Activated T-helper 1 cell treated with anti-CD3 and anti-CD28 coated beads, Interleukin-12 subunit alpha, Interleukin-12 subunit beta, Interleukin-2, Interleukin-4 antibody, amounts not matched to agents 30 ng/mL and 10 ng/mL and 1 ng/mL, durations not matched to agents 14 hours and 24 hours and 36 hours (primary cell): Measurements from ENCODE around the gene MN1. TPM values are rescaled to one million over a fixed set of nuclear protein-coding genes. Genes with fewer than 3 reads are reported as not detected.

ENCODE experiments used
- DNase-seq: peaks from one replicate; pipeline ENCODE4 v3.0.0; 2021; ENCODE audit warnings: low spot score
- H3K27ac Mint-ChIP-seq: one replicate; pipeline ENCODE4 v1.8.0; 2021; ENCODE audit warnings: mild to moderate bottlenecking, mixed read lengths
- H3K27me3 Mint-ChIP-seq: one replicate; pipeline ENCODE4 v1.8.0; 2022; ENCODE audit warnings: mild to moderate bottlenecking, moderate library complexity, mixed read lengths; ENCODE audit not compliant: insufficient read depth
- H3K36me3 Mint-ChIP-seq: one replicate; pipeline ENCODE4 v1.8.0; 2021; ENCODE audit warnings: low read depth, mixed read lengths
- H3K4me1 Mint-ChIP-seq: one replicate; pipeline ENCODE4 v1.8.0; 2021; ENCODE audit warnings: low read depth, mixed read lengths
- H3K4me3 Mint-ChIP-seq: one replicate; pipeline ENCODE4 v1.8.0; 2021; ENCODE audit warnings: mild to moderate bottlenecking, moderate library complexity, mixed read lengths
- H3K9me3 Mint-ChIP-seq: one replicate; pipeline ENCODE4 v1.8.0; 2021; ENCODE audit warnings: mixed read lengths
- intact Hi-C: fragments of 100-400 bp; cut with micrococcal nuclease; formaldehyde crosslinking; loops from one replicate; pipeline ENCODE4 v1.15.1; 2024
- total RNA-seq: library from RNA; stranded (reverse); gene quantifications from 2 replicates; pipeline ENCODE4 v1.2.3, GENCODE V29; 2022

The MN1 gene
- total RNA-seq, 1 donor from 2014 or later, result 0.08 TPM

DNA sequence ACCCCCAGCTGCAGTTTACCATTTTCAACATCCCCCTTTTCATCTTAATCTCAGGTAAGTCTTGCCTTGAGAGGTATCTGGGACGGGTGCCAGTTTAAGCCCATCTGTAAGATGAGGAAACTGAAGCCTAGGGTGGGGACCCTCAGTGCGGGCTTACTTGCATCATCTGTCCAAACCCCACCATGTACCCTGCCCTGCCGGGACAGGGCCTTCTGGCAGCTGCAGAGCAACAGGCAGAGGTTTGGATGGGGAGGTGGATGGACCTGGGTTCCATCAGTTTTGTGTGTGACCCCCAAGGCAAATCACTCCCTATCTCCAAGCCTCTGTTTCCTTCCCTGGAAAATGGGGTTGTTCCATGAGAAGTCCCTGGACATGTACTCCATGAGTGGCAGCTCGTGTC lies 67.5 kb downstream of the MN1 start:
- H3K27me3 Mint-ChIP-seq, result no peaks in the 10 kb centered on the region
- no peaks in the 10 kb centered on the region for H3K9me3 Mint-ChIP-seq
- DNase-seq, result no peak
- intact Hi-C loops, result no loop called here
- H3K36me3 Mint-ChIP-seq, result no peaks in the 10 kb centered on the region
- H3K4me3 Mint-ChIP-seq, result no peak overlapping the region
- H3K4me1 Mint-ChIP-seq, result no peaks in the 10 kb centered on the region
- H3K27ac Mint-ChIP-seq, result no peak overlapping the region

DNA sequence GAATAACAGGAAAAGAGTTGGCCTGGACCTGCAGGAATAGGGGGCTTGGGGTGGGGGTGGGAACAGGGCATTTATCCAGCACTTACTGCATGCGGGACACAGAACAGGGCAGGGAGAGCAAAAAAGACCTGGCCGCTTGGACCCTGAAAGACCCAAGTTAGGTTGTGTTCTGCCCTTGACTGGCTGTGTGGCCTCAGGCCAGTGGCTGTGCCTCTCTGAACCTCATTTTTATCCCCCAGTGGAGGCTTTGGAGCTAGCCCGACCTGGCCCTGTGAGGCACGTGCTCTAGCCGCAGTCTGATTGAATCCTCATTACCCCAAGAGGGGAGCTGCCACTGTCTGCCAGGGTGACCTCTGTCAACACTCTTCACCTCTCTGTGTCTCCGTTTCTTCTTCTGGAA lies 68.7 kb downstream of the MN1 start:
- Mint-ChIP-seq H3K4me1 (no peaks in the 10 kb centered on the region), H3K36me3 (no peaks in the 10 kb centered on the region), H3K27me3 (no peaks in the 10 kb centered on the region), H3K9me3 (no peaks in the 10 kb centered on the region), H3K4me3 (no peak overlapping the region), H3K27ac (no peak overlapping the region)
- DNase-seq, result no peak
- intact Hi-C loops, result no loop called here

DNA sequence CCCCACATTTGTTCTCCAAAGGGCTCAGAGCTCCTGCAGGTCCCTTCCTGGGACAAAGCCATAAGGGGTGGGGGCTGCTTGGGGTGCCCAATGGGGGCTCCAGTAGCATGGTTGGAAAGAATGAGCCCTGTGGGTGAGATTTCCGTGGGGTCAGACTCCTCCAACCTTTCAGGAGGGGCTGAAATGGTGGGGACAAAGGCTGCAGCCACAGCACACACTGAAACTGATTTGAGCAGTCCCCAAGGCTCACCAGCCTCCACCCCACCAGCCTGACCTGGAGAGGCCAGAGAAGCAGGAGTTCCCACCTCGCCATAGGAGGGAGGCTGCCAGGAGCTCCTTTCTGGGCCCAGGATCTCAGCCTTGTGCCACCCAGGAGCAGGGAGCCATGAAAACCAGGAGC lies 69.2 kb downstream of the MN1 start:
- Mint-ChIP-seq H3K4me1 (no peaks in the 10 kb centered on the region), H3K4me3 (no peak overlapping the region), H3K9me3 (no peaks in the 10 kb centered on the region), H3K27me3 (no peaks in the 10 kb centered on the region), H3K27ac (no peak overlapping the region), H3K36me3 (no peaks in the 10 kb centered on the region)
- no peak for DNase-seq
- intact Hi-C loops, result no loop called here

DNA sequence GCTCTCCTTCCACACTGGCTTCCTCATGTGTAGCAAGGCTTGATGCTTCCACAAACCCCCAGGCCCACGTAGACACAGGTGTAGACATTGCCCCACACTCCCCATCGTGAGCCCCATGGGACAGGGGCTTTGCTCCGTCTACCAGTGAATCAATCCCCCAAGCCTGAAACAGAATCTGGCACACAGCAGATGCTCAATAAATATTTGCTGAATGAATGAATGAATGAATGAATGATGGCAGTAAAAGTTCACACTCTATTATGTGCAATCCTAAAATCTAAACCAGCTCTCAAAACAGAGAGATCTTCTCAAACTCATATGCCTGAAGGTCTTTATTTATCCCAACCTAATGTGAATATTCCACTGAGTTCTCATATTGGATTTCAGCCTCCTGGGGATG lies 69.9 kb downstream of the MN1 start:
- H3K36me3 Mint-ChIP-seq, result no peaks in the 10 kb centered on the region
- intact Hi-C loops, result no loop called here
- no peaks in the 10 kb centered on the region for H3K27me3 Mint-ChIP-seq
- H3K4me1 Mint-ChIP-seq, result no peaks in the 10 kb centered on the region
- no peak overlapping the region for H3K4me3 Mint-ChIP-seq
- H3K9me3 Mint-ChIP-seq, result no peaks in the 10 kb centered on the region
- DNase-seq, result no peak
- H3K27ac Mint-ChIP-seq, result no peak overlapping the region

DNA sequence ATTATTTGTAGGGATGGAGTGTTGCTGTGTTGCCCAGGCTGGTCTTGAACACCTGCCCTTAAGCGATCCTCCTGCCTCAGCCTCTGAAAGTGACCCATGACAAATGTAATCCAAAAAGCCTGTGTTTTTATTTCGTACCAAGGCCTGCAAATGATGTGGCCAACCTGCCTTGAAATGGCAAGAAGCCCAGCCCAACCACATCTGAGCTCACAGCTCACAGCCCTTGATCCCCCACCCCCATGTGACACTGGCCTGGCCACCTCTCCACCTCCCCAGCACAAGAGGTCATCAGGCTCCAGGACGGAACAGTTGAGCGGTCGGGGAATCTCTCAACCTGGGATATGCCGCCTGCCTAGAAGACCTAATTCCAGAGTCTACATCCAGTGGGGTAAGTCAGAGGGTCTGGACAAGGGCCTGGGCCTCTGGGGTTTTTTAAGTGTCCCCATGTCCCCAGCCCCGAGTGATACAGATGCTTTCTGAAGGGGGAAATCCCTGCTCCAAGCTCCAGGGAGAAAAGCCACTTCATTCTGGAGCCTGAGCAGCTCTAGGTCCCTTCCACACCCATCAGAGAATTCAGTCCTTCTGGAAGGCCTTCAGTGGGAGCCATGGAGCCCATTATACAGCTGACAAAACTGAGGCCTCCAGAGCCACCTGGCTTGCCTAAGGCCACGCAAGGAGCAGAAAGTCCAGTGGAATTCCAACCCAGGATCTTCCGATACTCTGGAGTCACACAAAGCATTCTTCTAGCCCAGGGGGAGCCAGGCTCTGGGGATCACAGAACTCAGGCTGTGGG lies 70.7 kb downstream of the MN1 start:
- Mint-ChIP-seq H3K27ac (no peak overlapping the region), H3K4me1 (no peaks in the 10 kb centered on the region), H3K4me3 (no peak overlapping the region), H3K27me3 (no peaks in the 10 kb centered on the region), H3K36me3 (no peaks in the 10 kb centered on the region), H3K9me3 (no peaks in the 10 kb centered on the region)
- intact Hi-C loops, result no loop called here
- DNase-seq, result no peak

DNA sequence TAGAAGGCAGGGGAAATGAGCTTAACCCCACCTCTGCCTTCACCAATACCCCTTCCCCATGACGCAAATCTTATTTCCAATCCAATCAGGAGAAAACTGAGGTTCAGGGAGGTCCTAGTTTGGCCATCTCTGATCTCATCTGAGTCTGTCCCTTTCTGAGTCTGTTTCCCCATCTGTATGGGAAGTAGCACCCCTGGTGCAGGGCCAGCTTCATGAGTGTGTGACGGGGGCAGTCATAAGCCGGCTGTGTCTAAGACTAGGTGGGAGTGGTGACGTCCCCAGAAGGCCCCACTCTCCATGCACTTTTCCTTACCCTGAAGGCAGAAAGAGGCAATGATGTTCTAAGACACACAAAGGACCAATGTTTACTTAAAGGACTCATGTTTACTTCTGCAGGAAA lies 72.3 kb downstream of the MN1 start:
- Mint-ChIP-seq H3K36me3 (no peaks in the 10 kb centered on the region), H3K4me3 (no peak overlapping the region)

DNA sequence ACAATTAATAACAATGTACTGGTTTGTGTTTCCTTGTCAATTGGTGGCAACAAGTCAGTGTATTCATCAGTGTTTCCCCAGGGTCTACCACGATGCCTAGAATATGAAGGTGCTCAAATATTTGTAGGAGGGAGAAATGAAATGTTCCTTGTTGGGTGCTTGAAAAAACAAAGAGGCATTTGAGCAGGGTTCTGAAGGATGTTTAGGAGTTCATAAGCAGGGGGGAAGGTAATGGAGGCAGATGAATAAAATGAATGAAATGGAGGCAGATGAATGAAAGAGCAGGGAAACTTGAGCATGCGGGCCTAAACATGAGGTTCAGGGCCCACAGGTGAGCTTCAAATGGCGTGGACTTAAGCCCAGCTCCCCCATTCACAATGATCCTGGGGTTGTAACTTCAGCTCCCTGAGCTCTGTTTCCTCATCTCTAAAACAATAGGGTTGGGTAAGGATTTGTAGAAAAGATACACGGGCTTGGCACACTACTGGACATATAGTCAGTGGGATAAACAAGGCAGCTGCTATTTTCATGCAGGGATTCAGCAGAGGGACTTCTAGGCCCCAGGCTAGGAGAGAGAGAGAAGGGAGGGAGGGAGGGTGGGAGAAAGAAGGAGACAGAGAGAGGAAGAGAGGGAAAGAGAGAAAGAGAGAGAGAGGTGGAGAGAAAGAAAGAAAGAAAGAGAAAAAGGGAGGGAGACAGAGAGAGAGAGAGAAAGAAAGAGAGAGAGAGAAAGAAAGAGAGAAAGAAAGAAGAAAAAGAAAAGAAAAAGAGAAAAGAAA lies 73.7 kb downstream of the MN1 start:
- Mint-ChIP-seq H3K27ac (no peak overlapping the region), H3K36me3 (no peaks in the 10 kb centered on the region), H3K9me3 (no peaks in the 10 kb centered on the region), H3K4me1 (no peaks in the 10 kb centered on the region), H3K4me3 (no peak overlapping the region), H3K27me3 (no peaks in the 10 kb centered on the region)
- intact Hi-C loops, result no loop called here
- no peak for DNase-seq

More for the DNA sequence above, 72.3 kb downstream of the MN1 start:
- Mint-ChIP-seq H3K4me1 (no peaks in the 10 kb centered on the region), H3K9me3 (no peaks in the 10 kb centered on the region), H3K27me3 (no peaks in the 10 kb centered on the region), H3K27ac (no peak overlapping the region)
- intact Hi-C loops, result no loop called here
- no peak for DNase-seq

DNA sequence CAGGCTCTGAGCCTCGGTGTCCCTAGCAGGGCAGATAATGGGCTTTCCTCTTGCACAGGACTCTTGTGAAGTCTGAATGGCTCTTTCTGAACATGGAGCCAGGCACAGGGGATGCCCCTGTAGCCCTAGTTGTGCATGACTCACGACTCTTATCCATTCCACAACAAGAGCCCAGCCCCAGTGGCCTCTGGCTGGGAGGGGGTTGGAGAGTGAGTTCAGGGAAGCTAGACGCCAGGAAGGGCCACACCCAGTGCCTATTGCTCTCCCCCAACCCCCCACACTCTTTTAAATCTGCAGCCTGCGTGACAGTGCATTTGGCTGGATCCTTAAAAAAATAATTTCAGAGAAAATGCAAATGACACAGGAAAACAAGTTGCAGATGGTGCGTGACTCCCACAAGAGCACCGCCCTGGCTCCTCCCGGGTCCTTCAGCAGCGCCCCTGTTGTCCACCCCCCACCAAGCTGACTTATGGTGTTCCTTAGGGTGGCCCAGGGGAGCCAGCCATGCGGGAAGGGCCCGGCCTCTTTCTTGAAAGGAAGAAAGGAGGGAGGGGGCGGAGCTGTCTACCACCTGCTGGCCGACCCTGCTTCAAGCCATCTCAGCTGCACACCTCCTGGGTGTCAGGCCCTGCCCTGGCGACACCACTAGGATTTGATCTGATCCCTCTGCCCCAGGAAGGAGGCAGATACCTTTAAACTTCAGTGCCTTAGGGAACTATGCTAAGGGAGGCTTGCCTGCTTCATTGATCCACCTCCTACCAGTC lies 74.7 kb downstream of the MN1 start:
- H3K27me3 Mint-ChIP-seq, result no peaks in the 10 kb centered on the region
- no peak for DNase-seq
- no peaks in the 10 kb centered on the region for H3K4me1 Mint-ChIP-seq
- H3K36me3 Mint-ChIP-seq, result no peaks in the 10 kb centered on the region
- H3K4me3 Mint-ChIP-seq, result no peak overlapping the region
- intact Hi-C loops, result no loop called here
- H3K27ac Mint-ChIP-seq, result no peak overlapping the region
- no peaks in the 10 kb centered on the region for H3K9me3 Mint-ChIP-seq

DNA sequence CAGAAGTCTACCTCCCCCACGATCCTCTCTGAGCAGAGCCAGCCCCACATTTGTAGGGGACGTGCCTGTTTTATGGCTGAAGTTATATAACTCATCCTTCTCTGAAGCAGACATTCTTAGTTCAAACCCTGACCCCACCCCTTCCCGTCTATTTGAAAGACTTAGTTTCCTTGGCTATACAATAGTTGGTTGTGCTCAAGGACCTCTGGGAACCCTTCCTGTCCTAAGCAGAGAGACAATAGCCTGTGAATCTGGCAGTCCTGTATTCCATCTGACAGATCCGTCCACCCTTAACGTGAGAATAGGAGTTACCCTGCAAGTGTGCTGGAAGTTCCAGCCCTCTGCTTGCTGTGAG lies 75.2 kb downstream of the MN1 start:
- Mint-ChIP-seq H3K4me3 (no peak overlapping the region), H3K27ac (no peak overlapping the region), H3K4me1 (no peaks in the 10 kb centered on the region), H3K36me3 (no peaks in the 10 kb centered on the region), H3K9me3 (no peaks in the 10 kb centered on the region), H3K27me3 (no peaks in the 10 kb centered on the region)
- intact Hi-C loops, result no loop called here
- DNase-seq, result no peak

DNA sequence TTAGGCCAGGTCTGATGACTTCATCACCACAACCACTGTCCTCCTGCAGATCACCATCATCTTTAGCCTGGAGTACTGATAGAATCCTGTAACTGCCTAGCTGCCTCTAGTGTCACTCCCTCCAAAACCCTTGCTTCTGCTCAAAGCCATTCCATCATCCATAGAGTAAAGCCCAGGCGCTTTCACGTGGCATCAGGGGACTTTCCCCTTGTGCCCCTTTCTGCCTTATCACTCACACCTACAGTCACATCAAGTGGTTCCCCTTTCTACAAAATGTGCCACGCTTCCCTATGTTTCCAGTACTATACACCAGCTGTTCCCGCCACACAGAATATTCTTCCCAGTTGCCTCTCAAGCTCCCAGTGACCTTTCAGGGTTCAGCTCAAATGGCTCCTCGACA lies 75.9 kb downstream of the MN1 start:
- Mint-ChIP-seq H3K4me1 (no peaks in the 10 kb centered on the region), H3K4me3 (no peak overlapping the region), H3K27me3 (no peaks in the 10 kb centered on the region), H3K9me3 (no peaks in the 10 kb centered on the region), H3K27ac (no peak overlapping the region), H3K36me3 (no peaks in the 10 kb centered on the region)
- intact Hi-C loops, result no loop called here
- no peak for DNase-seq

DNA sequence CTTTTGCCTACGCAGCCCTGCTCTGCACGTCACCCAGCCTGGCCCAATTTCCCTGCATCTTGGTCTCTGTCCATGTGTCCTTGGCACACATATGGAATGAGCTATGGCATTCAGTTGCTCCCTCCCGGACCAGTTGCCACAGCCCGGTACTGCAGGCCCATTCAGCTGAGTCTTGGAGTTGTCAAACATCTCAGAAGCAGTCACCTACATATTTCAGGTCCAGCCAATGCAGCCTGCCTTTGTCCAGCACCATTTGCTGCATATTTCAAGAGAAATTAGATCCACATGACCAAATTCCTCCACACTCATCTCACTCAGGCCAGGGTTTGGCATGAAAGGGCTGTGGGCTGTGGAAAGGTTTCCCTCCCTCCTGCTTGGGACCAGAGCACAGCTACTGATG lies 76.8 kb downstream of the MN1 start:
- H3K9me3 Mint-ChIP-seq, result no peaks in the 10 kb centered on the region
- intact Hi-C loops, result no loop called here
- no peak overlapping the region for H3K4me3 Mint-ChIP-seq
- H3K27ac Mint-ChIP-seq, result no peak overlapping the region
- DNase-seq, result no peak
- H3K4me1 Mint-ChIP-seq, result no peaks in the 10 kb centered on the region
- no peaks in the 10 kb centered on the region for H3K36me3 Mint-ChIP-seq
- no peaks in the 10 kb centered on the region for H3K27me3 Mint-ChIP-seq

DNA sequence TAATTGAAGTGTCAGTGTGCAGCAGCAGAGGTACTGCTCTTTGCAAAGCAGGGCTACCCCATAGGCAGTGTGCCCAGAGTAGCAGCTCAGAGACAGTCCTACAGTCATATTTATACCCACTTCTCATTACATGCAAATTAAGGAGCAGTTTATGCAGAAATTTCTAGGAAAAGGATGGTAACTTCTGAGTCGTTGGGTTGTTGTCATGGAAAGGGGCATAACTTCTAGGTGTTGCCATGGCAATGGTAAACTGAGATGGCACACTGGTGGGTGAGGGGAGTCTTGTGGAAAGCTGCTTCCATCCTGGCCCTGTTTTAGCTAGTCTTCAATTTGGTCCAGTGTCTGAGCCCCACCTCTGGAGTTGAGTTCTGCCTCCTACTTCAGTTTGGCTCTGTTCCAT lies 77.4 kb downstream of the MN1 start:
- H3K36me3 Mint-ChIP-seq, result no peaks in the 10 kb centered on the region
- intact Hi-C loops, result no loop called here

DNA sequence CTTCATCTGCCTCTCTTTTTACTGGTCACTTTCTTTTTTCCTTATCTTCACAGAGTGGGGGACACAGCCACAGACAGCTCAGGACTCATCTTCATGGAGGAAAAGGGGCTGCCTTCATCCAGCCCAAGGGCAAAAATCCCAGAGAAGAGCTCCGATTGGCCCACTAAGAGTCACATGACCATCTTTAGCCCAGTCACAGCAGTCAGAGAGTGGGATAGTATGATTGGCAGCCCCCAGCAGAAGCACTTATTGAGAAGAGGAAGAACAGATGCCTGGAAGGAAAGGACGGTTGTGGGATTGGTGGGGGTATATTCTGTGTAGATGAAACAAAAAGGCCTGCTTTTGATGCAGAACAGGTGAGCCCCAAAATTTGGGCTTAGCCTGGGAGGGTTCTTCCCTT lies 77.8 kb downstream of the MN1 start:
- no peaks in the 10 kb centered on the region for H3K9me3 Mint-ChIP-seq
- H3K4me3 Mint-ChIP-seq, result no peak overlapping the region
- no peak for DNase-seq
- intact Hi-C loops, result no loop called here
- H3K4me1 Mint-ChIP-seq, result no peaks in the 10 kb centered on the region
- no peaks in the 10 kb centered on the region for H3K36me3 Mint-ChIP-seq
- H3K27ac Mint-ChIP-seq, result no peak overlapping the region
- H3K27me3 Mint-ChIP-seq, result no peaks in the 10 kb centered on the region

More for the DNA sequence above, 77.4 kb downstream of the MN1 start:
- Mint-ChIP-seq H3K4me3 (no peak overlapping the region), H3K9me3 (no peaks in the 10 kb centered on the region), H3K4me1 (no peaks in the 10 kb centered on the region), H3K27me3 (no peaks in the 10 kb centered on the region), H3K27ac (no peak overlapping the region)
- no peak for DNase-seq
